GM18526 (cell line): ENCODE measurements around the gene DGKZ.

Experiments used
- POLR2A ChIP-seq: IDR thresholded peaks from 3 replicates; pipeline ENCODE4 v1.6.1; 2011; ENCODE audit not compliant: insufficient read length; ENCODE audit errors: extremely low read depth

Gene DGKZ

DNA sequence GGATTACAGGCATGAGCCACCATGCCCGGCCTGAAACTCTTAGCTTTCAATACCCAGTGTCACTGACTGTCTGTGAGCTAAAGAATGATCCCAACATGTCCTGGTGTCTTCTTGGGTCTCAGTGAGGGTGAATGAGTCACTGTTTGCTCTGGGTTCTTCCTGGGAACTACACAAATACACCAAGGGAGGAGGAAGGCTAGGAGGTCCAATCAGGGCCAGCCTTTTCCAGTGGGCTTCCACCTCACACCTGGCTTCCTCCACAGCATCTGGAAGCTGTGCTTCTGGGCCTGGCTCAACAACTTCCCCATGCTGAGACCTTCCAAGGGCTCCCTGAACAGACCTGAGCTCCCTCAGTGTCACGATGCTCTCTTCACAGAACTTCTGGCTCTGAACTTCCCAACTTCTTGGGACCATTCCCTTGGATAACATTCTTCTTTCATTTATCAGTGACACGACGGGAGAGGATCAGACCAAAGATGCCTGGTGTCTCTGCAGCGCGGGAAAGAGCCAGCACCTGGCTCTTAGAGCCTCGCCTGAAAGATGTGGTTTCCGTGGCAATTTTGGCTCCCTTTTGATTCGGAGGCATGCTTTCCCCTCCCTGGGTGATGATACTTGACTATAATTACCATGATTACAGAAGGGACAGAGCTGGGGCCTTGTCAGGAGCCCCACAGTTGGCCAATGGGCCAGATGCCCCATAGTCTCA lies 66.7 kb downstream of the DGKZ start:
- no peak for TF ChIP-seq POLR2A

- no peak for TF ChIP-seq POLR2A
These were observed 67.2 kb downstream of the DGKZ start for GRCh38 chr11:46414466-46414796.

- no peak for TF ChIP-seq POLR2A
These were observed 67.6 kb downstream of the DGKZ start for GRCh38 chr11:46414879-46415278.

DNA sequence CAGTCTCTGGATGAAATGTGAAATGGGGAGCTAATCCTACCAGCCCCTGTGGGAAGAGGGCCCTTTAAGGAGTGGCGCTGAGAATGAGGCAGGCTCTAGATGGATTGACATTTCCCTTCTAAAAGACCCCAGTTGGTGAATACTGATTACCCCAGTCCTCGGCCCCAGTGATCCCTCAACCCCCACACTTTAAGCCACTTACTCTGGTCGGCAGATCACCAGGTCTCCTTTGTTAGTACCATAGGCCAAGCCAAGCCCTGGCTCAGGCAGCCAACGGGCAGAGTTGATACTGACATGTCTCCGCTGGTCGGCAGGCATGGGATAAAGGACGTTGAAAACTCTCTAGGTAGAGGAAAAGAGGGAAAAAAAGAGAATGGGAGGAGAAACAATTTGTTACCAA lies 70.4 kb downstream of the DGKZ start:
- TF ChIP-seq POLR2A, result no peak

DNA sequence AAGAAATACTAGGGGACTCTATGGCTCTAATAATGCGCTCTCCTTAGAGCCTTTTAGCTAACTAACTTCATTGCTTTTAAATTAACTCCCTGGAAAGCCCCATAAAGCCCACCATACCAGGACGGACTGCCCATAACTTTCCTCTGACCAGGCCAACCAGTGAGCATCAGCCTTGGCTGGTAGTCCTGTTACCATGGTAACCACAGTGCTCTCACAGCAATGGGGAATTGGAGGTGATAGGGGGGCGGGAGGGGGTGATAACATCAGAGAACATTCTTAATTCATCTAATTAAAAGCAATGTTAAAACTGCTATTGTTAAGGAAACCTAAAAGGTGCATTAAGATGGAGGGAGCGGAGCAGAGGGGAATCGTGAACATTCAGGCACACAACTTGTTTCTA lies 71.5 kb downstream of the DGKZ start:
- no peak for TF ChIP-seq POLR2A

DNA sequence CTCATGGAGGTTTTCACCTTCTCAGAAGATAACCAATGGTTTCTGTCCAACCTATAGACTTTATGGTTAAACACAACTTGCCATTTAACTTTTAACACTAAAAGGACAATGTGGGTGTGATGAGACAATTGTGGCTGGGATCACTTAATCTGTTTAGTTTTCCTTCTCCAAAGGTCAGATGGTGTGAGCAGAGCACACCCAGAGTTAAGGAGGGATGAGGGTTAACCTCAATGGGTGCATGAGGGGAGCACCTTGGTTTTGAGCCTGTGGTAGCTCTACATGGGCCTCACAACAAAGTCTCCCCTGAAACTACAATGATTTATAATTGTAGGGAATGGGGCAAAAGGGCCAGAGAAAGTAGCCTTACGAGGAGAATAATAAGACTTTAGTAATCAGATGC lies 73.2 kb downstream of the DGKZ start:
- no peak for TF ChIP-seq POLR2A

DNA sequence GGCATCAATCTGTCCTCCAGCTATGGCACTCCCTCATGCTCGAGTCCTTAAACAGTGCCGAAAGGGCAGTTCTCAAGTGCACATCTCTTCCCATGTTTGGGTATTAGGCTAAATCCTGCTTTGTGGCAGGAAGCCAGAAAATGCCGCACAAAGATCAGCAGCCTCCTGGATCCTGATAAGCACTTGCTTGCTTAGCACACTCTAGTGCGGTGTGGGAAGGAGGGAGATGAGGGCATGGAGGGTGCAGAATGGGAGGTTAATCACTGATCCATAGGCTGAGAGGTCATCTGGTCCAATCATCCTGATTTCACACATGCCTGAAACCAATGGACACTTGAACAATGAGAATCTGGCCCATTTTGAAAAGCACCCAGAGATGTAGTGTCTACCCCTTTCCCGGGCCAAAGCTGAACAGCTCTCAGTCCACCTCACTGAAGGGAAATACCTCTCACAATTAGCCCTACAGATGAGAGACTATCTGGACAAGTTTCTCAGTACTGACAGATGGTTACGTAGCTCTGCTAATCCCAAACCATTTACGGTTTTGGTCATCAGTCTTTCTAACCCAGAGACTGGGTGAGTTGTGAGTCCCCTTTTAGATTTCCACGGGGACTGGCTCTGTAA lies 74.1 kb downstream of the DGKZ start:
- TF ChIP-seq POLR2A, result no peak

DNA sequence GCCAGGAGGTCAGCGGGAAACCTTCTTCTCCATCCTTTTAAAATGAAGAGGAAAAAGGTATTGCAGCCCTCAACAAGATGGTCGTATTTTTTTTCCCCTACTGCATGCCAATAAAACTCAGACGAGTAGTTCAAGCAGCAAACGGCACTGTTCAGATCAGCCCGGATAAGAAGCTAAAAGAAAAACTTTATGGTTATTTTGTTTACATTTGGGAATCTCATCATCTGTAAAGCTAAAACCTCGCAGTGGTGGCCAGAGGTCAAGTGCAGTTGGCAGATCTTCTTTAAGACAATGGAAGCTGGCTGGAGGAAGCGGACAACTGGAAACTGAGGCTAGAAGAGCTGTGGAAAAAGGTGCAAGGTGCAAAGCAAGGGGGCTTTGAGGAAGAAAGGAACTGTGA lies 75.3 kb downstream of the DGKZ start:
- no peak for TF ChIP-seq POLR2A

DNA sequence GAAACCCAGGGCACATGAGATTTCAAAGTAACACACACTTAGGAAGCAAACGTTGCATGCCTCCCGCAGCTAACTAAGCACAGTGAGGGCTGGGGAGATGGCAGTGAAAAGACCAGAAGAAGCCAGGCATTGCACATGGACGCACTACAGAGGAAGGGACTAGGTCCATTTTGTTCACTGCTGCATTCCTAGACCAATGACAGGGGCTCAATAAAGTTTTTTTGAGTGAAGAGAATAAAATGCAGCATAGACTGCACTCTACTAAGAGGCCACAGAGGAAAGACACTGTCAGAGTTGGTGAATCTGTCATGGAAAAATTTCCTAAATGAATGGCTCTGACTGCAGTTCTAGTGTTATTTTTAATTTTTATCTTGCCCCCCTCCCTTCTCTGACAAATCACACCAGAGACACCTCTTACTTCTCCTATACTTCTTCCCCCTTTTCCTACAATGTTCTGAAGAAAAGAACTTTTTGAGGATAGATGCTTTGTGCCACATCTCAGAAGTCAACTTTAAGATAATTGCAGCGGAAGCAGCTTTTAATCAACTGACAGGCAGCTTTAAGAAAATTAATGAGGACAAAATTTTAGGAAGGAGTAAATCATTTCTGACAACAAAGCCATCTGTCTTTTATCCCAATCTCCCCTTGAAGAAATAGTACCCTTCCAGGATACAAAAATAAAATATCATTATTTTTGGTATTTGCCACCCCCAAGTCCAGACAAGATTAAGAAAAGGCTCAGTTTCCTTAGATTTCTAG lies 79.1 kb downstream of the DGKZ start:
- no peak for TF ChIP-seq POLR2A

DNA sequence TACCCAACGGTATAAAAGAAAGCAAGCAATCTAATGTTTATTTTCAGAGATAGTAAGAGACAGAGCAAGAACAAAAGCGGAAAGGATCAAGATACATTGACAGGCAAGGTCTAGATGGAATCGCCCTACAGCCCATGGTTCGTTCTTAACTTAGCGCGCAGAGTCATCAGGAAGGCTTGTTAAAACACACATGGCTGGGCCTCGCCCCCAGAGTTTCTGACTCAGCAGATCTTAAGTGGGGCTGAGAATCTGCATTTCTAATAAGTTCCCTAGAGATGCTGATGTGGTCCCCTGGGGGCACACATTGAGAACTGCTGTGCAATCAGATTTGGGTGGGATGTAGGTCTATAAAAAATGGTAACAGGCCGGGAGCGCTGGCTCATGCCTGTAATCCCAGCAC lies 80.1 kb downstream of the DGKZ start:
- no peak for TF ChIP-seq POLR2A

- TF ChIP-seq POLR2A, result no peak
These were observed 82.5 kb downstream of the DGKZ start for GRCh38 chr11:46429717-46430116.
